Right ventricle myocardium inferior (tissue), 1 donor: Measurements from ENCODE around the gene SSBP3. TPM values are rescaled to one million over a fixed set of nuclear protein-coding genes. Genes with fewer than 3 reads are reported as not detected.

ENCODE experiments used
- ATAC-seq: fragments of 200-7000 bp; cut with Tn5 transposase; one replicate; pipeline ENCODE4 v1.9.1; 2020; ENCODE audit warnings: mild to moderate bottlenecking, moderate library complexity
- DNase-seq: peaks from one replicate; pipeline ENCODE4 v3.0.0; 2021; ENCODE audit errors: missing footprints
- intact Hi-C: fragments of 100-400 bp; cut with DNase I; formaldehyde crosslinking; loops from one replicate; pipeline ENCODE4 v1.11.0; 2022
- total RNA-seq: library from RNA; stranded (reverse); fragmentation: NEBNext Ultra II Directional; extraction: Animal tissue kit (Norgen Biotek cat#: 25700); gene quantifications from one replicate; pipeline ENCODE4 v1.2.1, GENCODE V29; 2021
- donor health status: DM: no; HTN: yes; CAD: no; lungs with severe emphysema.

SSBP3 gene
- total RNA-seq, 1 donor from 2014 or later, result 53.6 TPM

DNA sequence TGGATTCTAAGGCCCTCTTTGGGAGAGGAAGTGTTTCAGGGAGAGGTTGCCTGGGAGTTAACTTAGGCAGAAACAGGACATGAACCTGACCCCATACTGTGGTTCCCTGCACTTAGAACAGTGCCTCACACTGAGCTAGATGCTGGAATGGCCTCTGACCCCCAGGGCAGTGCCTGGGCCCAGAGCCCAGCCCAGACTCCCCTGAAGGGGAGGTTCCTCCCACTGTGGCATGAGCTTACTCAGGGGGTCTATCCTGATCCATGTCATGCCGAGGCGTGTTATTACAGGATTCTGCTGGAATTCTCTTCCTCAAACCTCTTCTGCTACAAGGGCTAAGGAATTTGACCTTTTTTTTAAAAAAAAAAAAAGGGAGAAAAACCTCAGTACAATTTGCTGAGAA, 134.1 kb downstream of the SSBP3 start:
- DNase-seq (no peak), ATAC-seq (no peak)
- intact Hi-C loops, result loop anchor here (5.0 kb wide), 1 partner anchor 215 kb away; no protein-coding TSS in a partner anchor

GRCh38 chr1:54271341-54271740, 134.9 kb downstream of the SSBP3 start:
- DNase-seq (peak; percentile 56), ATAC-seq (no peak)
- intact Hi-C loops, result loop anchor here (5.0 kb wide), 1 partner anchor 216 kb away; no protein-coding TSS in a partner anchor

DNA sequence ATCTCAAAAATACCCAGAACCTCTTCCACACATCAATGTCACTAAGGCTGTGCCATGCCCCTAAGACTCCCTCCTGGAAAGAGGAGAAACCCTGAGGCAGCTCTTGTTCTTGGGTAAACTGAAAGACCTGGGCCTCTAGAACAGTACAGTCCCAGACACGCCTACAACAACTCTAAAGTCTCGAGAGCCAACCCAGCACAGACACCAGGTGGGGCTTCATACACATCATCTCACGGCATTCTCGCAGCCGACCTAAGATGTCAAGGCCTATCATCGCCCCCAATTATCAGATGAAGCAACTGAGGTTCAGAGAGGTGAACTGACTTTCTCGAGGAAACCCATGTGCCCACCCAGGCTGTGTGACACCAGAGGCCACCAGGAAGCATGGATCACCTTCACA, 135.7 kb downstream of the SSBP3 start:
- no peak for ATAC-seq
- intact Hi-C loops, result loop anchor here (5.0 kb wide), 1 partner anchor 217 kb away; no protein-coding TSS in a partner anchor
- peak; percentile 22 for DNase-seq

- DNase-seq (peak; percentile 47), ATAC-seq (peak; percentile 10)
- intact Hi-C loops, result no loop called here
Measured at GRCh38 chr1:54268762-54269297, 137.4 kb downstream of the SSBP3 start.

- ATAC-seq (no peak), DNase-seq (peak; percentile 33)
- intact Hi-C loops, result no loop called here
Measured at GRCh38 chr1:54267815-54268761, 138.1 kb downstream of the SSBP3 start.

GRCh38 chr1:54266908-54267307, 139.3 kb downstream of the SSBP3 start:
- ATAC-seq (no peak), DNase-seq (peak; percentile 14)
- intact Hi-C loops, result no loop called here

DNA sequence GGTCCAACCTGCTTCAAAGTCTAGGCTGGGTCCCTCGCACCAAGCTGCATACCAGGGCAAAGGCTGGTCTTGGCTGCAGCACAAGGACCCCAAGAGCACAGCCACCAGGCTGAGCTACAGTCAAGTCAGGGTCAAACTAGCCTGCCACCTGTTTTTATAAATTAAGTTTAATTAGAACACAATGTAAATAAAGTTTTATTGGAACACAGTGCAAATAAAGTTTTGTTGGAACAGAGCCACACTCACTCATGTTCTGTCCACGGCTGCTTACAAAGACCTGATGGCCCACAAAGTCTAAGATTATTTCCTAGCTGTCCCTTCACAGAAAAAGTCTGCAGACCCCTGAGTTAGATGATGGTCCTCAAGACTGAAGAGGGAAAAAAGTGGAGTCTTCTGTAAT, 140.0 kb downstream of the SSBP3 start:
- ATAC-seq (no peak), DNase-seq (peak; percentile 13)
- intact Hi-C loops, result no loop called here

- ATAC-seq (no peak), DNase-seq (peak; percentile 53)
- intact Hi-C loops, result no loop called here
Measured at GRCh38 chr1:54265659-54266058, 140.5 kb downstream of the SSBP3 start.

GRCh38 chr1:54265126-54265525, 141.1 kb downstream of the SSBP3 start:
- intact Hi-C loops, result no loop called here
- DNase-seq (peak; percentile 25), ATAC-seq (peak; percentile 20)

GRCh38 chr1:54263601-54264226, 142.5 kb downstream of the SSBP3 start:
- ATAC-seq (no peak), DNase-seq (peak; percentile 70)
- intact Hi-C loops, result no loop called here

- ATAC-seq, result no peak
- intact Hi-C loops, result no loop called here
- DNase-seq, result peak; percentile 20
Measured at GRCh38 chr1:54262244-54262643, 143.9 kb downstream of the SSBP3 start.

DNA sequence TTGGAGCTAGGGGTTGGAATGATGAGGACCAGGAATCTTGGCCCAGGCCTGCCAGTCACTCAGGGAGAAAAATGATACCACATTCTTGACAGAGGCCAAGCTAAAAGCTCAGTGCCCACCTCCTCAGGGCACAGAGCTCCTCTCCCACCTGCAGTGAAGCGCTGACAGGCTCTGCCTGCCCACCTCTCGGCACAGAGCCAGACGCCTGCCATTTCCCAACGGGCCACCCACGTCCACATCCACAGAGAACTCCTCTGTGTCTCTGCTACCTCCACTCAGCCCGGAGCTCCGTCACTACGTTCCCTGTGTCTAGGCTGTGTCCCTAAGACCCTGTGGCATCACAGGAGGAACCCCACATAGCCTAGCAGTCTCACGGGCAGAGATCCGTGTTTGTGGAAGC, 145.4 kb downstream of the SSBP3 start:
- DNase-seq (peak; percentile 32), ATAC-seq (no peak)
- intact Hi-C loops, result no loop called here

- DNase-seq (peak; percentile 31), ATAC-seq (no peak)
- intact Hi-C loops, result no loop called here
Measured at GRCh38 chr1:54259546-54260140, 146.6 kb downstream of the SSBP3 start.

DNA sequence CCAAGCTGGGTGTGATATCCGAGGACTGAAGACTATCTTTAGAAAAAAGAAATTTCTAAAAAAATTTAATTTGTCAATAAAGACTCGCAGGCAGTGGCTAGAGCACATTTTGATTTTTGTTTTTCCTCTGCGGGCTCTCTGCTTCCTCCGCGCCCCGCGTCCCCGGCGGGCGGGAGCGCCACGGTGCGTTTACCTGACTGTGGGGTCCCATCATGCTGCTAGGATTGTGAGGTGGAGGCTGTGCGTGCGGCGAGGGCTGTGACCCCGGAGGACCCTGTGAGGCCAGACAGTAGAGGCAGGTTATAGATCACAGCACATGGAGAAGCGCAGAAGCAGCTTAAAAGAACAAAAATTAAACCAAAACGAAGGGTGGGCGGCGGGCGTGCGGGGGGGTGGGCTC, 148.3 kb downstream of the SSBP3 start:
- no peak for ATAC-seq
- intact Hi-C loops, result no loop called here
- peak; percentile 62 for DNase-seq

- intact Hi-C loops, result no loop called here
- ATAC-seq (no peak), DNase-seq (peak; percentile 8)
Measured at GRCh38 chr1:54257346-54257620, 148.9 kb downstream of the SSBP3 start.

GRCh38 chr1:54256522-54257345, 149.5 kb downstream of the SSBP3 start:
- ATAC-seq, result no peak

DNA sequence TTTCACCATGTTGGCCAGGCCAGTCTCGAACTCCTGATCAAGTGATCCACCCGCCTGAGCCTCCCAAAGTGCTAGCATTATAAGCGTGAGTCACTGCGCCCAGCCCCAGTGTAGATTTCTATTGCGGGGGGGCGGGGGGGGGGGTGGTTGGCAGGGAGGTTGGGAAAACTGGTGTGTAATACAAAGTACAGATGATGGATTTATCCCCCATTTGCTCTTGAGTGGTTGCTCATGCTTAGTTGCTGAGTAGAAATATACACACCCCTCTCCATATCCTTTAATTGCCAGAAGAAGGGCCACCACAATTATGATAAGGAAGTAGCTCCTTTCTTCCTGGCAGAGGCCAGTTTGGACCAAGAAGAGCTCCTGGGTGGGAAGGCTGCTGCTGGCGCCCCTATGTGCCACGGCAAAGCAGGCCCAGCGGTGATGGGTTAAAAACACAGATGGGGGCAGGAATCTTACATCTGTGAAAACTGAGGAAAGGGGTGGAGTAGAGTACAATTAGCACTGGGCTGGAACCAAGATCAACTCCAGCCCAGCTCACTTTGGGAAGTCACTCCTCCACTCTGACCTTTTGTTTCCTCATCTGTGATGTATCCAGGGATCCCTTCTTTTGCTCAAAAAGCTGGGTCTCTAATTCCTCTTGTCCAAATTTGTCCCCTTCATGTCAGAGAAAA, 151.0 kb downstream of the SSBP3 start:
- ATAC-seq, result no peak
- intact Hi-C loops, result no loop called here
- DNase-seq, result peak; percentile 5

More at GRCh38 chr1:54256522-54257345, 149.5 kb downstream of the SSBP3 start:
- intact Hi-C loops, result no loop called here
- peak; percentile 37 for DNase-seq

GRCh38 chr1:54254055-54254454, 152.1 kb downstream of the SSBP3 start:
- ATAC-seq (no peak), DNase-seq (peak; percentile 37)
- intact Hi-C loops, result no loop called here
